Left ventricle myocardium superior (tissue), 1 donor: ENCODE data around the gene ARHGAP28. TPM values are rescaled to one million over a fixed set of nuclear protein-coding genes. Genes with fewer than 3 reads are reported as not detected.

Source experiments
- ATAC-seq: fragments of 200-7000 bp; cut with Tn5 transposase; one replicate; pipeline ENCODE4 v1.9.1; 2020; ENCODE audit warnings: mild to moderate bottlenecking, moderate library complexity
- DNase-seq: peaks from one replicate; pipeline ENCODE4 v3.0.0-alpha.2; 2020
- intact Hi-C: fragments of 100-400 bp; cut with micrococcal nuclease; formaldehyde crosslinking; loops from one replicate; pipeline ENCODE4 v1.11.0; 2022
- total RNA-seq: library from RNA; stranded (reverse); fragmentation: NEBNext Ultra II Directional; extraction: Animal tissue kit (Norgen Biotek cat#: 25700); gene quantifications from one replicate; pipeline ENCODE4 v1.2.1, GENCODE V29; 2021
- donor health status: DM: no; HTN: yes; CAD: no; lungs with severe emphysema.

The ARHGAP28 gene
- total RNA-seq, 1 donor from 2014 or later: 1.4 TPM

DNA sequence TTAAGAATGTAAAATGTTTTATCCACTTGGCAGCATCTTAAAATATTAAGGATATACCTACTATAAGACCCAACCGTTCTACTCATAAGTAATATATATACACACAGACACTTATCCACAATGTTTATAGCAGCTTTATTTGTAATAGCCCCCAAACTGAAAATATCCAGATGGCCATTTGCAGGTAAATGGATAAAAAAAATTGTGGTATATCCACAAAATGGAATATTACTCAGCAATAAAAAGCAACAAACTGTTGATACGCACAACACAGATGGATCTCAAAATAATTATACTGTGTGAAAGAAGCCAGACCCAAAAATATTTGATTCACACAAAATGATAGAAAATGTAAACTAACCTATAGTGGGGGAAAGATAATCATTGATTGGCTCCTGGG, 122.0 kb downstream of the ARHGAP28 start:
- ATAC-seq (no peak), DNase-seq (no peak)
- intact Hi-C loops: no loop called here

DNA sequence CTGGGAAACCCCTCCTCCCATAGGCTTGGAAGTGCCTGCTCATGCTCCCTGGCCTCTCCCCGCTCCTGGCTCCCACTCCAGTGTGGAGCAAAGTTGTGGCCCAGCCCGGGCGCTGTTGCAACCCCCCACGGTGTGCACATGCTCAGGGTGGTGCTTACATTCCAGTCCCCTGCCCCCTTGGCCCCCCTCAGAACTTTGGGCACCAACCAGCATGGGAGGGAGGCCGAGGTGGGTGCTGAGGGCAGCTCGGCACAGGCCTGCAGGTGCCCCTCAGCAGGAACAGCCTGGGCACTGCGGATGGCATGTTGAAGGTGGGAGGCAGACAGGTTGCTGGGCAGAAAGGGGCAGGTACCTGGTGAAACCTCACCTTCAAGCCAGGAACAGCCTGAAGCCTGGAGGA, 125.3 kb downstream of the ARHGAP28 start:
- intact Hi-C loops: no loop called here
- ATAC-seq (no peak), DNase-seq (no peak)

DNA sequence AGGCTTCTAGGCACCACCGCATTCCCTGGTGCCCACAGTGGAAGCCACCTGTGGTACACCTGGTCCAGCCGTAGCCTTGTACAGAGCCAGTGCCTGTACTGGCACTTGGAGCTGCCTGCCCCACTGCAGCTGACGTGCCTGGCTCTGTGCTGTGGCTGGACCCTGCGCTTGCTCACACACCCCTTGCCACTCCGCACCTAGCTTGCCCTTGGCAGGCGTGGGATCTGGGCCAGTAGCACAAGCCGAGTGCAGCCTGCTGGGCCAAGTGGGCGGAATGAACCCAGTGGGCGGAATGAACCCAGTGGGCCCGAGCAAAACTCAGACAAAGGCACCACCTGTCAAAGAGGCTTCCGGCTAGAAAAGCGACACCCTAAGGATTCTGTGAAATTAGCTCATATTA, 126.3 kb downstream of the ARHGAP28 start:
- intact Hi-C loops: no loop called here
- DNase-seq (no peak), ATAC-seq (no peak)

DNA sequence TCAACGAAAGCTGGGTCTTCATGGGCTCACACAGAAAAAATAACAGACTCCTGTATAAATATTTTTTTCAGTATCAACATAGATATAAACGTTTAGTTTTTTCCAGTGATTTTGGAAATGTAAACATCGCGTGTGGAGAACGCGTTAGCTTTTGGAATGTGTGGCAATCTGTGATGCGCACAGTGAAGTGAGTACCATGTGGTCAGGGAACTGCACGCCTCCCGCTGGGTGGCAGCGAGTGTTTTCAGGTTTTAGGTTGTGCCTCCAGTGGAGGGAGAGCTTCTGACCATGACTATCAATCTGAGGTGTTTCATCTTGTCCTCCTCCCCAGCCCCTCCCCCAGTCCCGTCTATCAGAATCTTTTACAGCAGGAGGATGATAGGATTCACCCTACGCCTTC, 127.8 kb downstream of the ARHGAP28 start:
- DNase-seq (no peak), ATAC-seq (no peak)
- intact Hi-C loops: no loop called here

DNA sequence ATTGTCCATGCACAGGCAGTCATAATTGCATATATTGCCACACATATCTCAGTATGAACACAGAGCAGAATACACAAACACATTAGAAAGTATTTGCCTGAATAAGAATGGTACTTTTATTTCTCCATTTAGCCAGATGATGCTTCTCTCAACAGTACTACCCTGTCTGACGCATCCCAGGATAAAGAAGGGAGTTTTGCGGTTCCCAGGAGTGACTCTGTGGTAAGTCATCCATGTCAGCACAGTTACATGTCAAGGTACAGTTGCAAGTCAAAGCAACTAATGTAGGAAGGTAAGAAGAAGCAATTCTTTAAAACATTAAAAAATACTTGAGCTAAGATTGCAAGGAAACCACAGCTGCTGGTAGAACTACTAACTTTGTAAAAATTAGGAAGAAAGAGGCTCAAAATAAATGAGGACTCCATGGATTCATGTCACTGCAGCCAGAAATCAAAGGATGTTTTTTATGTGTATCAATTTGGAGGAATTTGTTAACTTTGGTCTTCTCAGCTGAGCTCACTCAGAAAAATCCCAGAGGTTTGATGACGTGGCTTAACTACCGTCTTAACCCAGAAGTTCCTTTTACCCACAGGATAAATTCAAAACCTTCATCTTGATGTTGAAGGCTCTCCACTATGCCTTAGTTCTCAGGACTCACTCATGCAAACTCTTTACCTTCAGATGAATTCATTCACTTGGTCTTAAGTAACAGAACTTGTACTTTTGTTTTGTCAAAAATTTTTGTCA, 130.3 kb downstream of the ARHGAP28 start:
- ATAC-seq (no peak), DNase-seq (no peak)
- intact Hi-C loops: no loop called here

DNA sequence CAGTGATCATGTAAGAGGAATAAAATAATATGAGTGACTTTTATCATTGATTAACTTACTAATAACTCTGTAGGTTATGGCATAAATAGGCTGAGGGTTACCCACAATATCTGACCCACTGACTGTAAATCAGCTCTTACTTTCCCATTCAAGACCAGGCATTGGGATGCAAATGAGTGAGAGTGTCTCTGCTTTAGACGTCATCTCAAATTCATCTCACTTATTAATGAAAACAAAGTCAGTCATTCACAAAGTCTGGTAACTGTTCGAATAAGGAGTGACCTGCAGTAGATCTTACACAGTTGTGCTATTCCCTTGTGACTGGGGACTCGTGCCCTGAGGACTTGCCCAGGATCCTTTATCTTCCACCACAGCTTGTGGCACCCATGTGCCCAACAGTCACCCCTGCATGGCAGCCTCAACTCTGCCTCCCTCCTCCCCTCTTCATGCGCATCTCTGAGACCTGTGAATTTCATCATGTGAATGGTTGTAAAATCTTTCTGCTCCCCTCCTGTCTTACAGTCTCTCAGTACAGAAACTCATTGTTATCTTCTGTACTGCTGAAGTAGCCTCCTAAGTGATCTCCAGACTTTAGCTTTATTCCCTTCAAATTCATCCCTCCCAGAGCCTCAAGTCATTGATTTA, 131.4 kb downstream of the ARHGAP28 start:
- no peak for DNase-seq
- no peak for ATAC-seq
- intact Hi-C loops: no loop called here

DNA sequence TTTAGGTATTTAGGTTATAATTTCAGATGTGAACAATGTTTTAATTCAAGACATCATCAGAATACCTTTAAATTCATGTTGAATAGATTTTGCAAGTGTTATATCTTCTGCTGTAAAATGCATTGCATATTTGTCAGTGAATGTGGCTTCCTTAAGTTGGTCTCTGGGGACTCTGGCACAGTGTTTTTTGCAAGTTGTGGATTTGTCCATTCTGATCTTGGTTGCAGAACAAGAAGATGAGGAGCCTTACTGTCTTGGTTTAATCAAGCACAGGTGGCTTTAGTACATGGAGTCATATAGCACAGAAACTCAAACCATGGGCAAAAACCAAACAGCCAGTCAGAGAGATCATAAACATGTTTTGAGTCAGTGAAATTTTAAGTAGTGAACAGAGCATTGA, 135.7 kb downstream of the ARHGAP28 start:
- intact Hi-C loops: no loop called here
- DNase-seq (no peak), ATAC-seq (no peak)

DNA sequence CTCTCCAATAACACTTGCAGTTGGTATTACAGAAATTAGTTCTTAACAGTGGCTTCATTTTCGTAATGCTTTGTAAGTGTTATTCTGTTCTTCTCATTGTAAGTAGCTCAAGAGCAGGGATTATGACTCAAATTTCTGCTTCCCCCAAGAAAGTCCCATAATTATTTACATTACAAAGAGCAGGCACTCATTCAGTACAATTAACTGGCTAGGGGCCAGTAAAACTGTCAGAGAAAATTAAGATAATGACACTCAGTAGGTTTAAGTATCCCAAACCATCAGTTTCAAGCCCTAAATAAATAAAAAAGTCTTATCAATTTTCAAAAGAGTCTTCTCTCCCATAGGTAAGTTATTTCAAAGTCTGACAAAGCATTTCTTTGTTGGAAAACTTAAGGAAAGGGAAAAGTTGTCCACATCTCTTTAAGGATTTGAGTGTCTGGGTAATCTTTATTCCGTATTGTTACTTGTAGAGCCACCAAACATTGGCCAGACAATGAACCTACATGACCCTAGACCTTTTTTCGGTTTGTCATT, 137.1 kb downstream of the ARHGAP28 start:
- ATAC-seq (no peak), DNase-seq (no peak)
- intact Hi-C loops: no loop called here

DNA sequence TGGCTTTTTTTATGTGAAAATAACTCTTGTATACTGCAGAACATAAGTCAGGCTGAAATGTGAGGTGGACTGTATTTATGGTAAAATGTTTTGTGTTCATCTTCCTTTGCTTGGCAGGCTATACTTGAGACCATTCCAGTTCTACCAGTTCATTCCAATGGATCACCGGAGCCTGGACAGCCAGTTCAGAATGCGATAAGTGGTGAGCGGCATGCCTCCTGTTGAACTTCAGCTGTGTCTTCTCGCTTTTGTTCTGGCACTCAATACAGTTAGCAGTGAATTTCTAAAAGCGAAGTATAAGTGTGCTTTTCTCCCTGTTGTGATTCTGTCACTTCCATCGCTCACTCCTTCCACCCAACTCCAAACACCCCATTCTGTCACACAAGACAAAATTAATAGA, 138.5 kb downstream of the ARHGAP28 start:
- no peak for DNase-seq
- ATAC-seq: no peak
- intact Hi-C loops: no loop called here

DNA sequence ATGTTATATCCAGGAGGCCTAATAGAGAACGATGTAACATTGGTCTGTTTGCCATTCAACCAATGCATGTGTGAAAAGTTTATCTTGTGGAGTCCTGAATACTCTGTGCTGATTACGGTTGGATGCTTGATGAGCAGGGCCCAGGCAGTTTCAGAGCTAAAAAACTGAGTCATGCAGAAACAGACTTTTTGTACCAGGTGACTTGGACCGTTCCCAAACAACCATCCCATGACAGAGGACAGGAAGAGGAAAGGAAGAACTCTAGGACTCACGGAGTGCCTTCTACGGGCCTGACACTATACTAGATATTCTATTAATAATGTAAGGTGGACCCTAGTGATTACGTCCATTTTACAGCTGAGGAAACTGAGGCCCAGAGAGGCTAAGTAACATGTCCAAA, 142.1 kb downstream of the ARHGAP28 start:
- ATAC-seq (no peak), DNase-seq (no peak)
- intact Hi-C loops: no loop called here

DNA sequence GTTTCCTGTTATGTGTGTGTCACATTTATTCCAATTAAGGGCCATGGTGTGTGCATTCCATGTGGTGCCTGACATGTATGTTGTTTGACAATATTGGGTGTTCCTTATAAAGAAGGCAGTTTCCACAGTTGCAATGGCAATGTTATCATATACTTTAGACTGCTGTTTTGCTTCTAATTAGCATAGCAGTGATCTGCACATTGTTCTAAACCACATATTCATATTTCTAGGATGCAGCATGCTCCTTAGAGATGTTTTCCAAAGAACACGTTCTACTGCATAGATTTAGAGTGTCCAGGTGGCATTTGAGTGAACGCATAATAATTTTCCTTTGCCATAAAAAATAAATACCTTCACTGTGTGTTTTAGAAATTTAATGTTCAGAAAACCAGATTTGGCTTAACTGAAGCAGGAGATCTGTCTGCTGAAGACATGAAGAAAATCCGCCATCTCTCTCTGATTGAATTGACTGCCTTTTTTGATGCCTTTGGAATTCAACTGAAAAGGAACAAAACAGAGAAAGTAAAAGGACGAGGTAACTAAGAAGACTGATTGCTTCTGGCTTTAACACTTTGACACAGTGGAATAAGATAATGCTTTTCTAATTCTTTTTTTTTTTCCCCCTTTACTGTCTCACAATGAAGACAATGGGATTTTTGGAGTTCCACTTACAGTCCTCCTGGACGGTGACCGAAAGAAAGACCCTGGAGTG, 143.7 kb downstream of the ARHGAP28 start:
- DNase-seq: no peak
- intact Hi-C loops: no loop called here

DNA sequence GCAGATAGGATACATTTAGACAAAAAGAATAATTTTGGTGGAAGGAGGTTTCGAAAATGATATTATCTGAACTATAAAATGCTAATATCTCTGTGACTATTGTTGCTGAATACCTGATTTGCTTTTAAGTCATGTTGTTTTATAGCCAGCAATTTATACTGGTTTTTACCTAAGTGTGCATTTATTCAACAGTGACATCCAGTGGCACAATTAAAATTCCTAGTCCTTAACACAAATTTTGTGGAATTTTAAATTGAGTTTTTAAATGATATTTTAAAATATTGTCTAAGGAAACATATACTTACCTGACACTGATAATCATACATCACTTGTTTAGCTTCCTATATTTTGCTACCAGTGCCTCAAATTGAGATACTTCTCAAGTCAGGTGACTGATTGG, 144.8 kb downstream of the ARHGAP28 start:
- DNase-seq: no peak
- intact Hi-C loops: no loop called here
- no peak for ATAC-seq

More for the DNA sequence above, 143.7 kb downstream of the ARHGAP28 start:
- no peak for ATAC-seq

DNA sequence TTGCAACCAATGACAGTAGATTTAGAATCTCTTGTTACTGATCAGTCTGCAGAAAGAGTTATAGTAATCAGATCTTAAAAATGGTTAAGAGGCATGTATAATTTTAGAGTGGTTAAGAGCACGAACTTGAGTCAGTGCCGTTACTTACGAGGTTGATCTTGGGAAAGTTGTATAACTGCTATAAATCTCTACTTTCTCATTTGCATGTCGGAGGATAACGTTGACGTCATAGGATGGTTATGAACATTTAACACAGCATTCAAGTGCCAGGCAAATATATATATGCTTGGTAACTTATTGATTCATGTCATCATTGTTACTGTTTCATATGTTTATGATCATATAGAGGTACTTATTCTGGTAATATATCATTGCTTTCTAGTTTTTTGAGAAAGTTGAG, 146.2 kb downstream of the ARHGAP28 start:
- intact Hi-C loops: no loop called here
- ATAC-seq: no peak
- no peak for DNase-seq

DNA sequence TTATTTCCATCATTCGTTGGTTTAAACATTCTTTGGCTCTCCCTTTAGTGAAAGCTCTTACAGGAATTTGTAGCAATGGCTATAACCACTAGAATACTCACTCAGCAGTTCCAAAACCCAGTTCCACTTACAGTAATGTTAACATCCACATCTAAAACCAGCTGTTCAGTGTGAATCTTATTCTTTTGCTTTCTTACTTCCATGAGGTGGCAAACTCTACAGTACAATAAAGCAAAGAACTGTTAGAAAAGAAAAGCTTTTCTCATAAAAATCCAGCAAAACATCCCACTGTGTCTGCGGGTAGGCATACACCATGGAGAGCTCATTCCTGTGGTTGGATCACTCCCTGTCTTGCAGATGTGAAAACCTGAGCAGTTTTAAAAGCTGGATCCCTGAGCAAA, 147.1 kb downstream of the ARHGAP28 start:
- intact Hi-C loops: no loop called here
- ATAC-seq: no peak
- no peak for DNase-seq

DNA sequence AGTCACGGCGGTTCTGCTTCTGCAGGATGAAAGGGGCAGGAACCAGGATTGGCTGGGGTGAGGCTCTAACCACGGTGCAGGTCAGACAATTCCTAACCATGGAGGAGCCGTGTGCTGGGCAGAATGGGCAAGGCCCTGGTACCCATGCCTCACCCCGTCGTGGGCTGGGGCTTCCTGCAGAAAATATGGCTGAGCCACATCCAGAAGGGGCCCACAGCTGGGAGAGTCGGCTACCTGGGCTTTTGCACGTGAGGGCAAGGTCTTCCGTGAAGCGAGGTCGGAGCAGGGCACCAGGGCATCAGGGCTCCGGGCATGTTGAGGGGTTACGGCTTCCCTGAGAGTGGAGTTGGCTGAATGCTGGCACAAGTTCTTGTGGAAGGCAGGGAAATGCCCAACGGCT, 147.8 kb downstream of the ARHGAP28 start:
- no peak for ATAC-seq
- intact Hi-C loops: no loop called here
- DNase-seq: no peak

DNA sequence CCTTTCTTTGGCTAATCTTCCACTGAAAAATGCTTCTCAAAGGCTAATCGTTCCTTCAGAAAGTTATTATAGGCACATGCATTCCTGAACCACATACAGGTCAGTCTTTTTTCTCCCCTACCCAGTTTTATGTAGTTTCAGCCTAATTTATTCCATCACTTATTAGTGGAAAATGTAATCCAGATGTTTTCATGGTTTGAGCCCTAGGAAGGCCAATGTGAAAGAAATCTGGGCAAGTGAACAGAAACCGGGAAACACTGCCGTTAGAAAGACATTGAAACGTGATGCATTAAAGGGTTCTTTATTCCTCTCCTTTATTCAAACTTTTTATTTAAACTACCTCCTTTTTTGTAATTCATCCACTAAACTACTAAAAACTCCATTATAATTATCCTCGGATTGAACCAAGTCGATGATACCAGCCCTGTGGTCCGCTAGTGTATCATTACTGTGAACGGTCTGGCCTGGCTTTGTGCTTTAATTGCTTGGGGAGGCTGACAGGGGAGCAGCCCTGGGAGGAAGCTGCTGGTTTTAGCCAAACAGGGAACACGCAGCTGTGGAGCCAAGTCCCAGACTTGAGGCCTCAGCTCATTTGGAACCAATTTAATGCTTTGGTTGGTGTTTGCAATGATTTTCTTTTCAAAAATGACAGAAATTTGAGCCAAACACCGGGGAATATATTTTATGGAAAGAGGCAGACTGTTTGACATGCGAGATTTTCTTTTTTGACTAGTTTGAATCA, 149.2 kb downstream of the ARHGAP28 start:
- intact Hi-C loops: no loop called here
- peak; percentile 45 for DNase-seq
- peak; percentile 80 for ATAC-seq

DNA sequence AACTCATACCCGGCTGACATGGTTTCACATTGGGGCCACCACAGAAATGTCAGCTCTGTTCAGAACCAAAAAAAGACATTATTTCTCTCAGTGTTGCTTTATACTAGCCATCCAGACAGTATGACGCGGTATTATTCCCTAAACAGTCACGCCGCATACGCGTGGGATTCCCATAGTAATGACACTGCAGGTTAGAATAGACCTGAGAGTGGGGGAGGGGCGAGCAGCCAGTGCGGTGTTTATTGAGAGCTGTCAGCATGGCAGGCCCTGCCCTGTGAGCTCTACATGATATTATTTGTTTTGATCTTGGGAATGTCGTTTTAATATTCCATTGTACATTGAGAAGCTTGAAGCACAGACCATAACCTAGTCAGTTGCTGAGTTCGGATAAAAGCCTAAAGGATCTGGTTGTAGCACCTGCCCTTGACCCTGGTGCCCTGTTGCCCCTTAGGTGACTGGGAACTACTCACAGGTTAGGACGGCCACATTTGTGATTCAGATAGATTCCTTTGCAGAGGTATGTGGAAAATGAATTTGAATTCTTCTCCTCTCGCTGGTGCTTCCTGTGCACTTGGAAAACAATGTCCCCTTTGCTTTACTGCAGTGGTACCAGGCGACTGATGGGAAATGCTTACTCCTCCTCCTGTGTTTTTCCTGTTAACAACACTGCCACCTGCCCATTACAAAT, 150.1 kb downstream of the ARHGAP28 start:
- intact Hi-C loops: loop anchor here (5.0 to 10.0 kb wide), 2 partner anchors 337 to 1005 kb away; no protein-coding TSS in a partner anchor
- ATAC-seq (no peak), DNase-seq (no peak)

DNA sequence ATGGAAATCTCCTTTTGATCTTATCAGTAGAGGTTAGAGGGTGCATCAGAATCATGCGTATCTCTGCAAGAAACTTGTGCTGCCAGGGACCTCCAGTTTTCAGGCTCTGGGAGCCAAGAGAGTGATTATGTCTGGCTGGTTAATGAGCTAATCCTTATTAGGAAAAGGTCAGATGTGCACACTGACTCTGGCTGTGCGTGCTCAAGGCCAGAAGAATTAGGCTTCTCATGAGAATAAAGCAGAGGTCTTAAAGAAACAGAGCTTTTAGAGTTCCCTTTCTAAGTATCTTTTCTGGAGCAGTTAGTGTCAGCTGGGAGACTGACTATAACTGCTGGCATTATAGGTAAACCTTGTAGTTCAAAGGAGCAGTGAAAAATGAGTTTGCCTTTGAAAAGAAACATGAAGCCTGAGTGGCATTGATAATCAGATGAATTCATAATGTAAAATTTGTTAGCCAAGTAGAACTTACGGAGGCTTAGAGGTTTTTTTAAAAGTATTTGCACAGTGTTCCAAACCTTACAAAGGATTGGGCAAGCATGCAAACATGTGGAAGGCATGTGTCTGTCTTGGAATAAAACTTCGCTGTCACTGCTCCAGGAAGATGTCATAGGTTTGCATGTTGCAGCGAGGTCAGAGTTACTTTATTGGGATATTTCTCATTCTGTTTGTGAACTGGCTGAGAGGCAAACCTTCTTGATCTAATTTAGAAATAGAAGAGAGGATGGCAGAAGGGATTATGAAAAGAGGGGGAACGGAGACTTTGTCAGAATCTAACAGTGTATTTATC, 151.7 kb downstream of the ARHGAP28 start:
- DNase-seq (no peak), ATAC-seq (peak; percentile 89)
- intact Hi-C loops: loop anchor here (5.0 to 10.0 kb wide), 2 partner anchors 339 to 1006 kb away; no protein-coding TSS in a partner anchor
